CD4-positive, alpha-beta T cell (primary cell): ENCODE results near the gene APOL2. TPM values are rescaled to one million over a fixed set of nuclear protein-coding genes. Genes with fewer than 3 reads are reported as not detected.

Experiments used
- ATAC-seq: fragments of 200-7000 bp; cut with Tn5 transposase; one replicate; pipeline ENCODE4 v1.10.0; 2022; ENCODE audit warnings: mild to moderate bottlenecking; ENCODE audit not compliant: poor library complexity
- CTCF ChIA-PET: fragments of 350-600 bp; sonication (Branson Sonifier 250); formaldehyde crosslinking; loops from one replicate; lab custom pipeline; 2021; ENCODE audit warnings: antibody characterized with exemption, inconsistent platforms; lab: Charles Lee
- POLR2A ChIA-PET: fragments of 350-600 bp; sonication (Branson Sonifier 250); formaldehyde crosslinking; loops from one replicate; lab custom pipeline; 2021; ENCODE audit warnings: antibody characterized with exemption, inconsistent platforms; lab: Charles Lee
- DNase-seq, 14 experiments: peaks; one replicate each; pipeline ENCODE4 v3.0.0-alpha.2; 2013 to 2020; ENCODE audit warnings: mixed read lengths in 2 of 14
- H3K27ac ChIP-seq, 2 donors: one replicate each; pipeline versions ENCODE4 v1.5.1 to v1.7.0; 2013; ENCODE audit warnings: low read length in 2 of 2, low read depth in 1 of 2, mild to moderate bottlenecking in 1 of 2
- H3K27me3 ChIP-seq, 2 experiments: 1 replicate in 1 of 2; 2 replicates in 1 of 2; pipeline versions ENCODE4 v1.6.1 to v1.7.0; 2013; ENCODE audit warnings: low read length in 2 of 2, control low read depth in 1 of 2, mild to moderate bottlenecking in 1 of 2, moderate library complexity in 1 of 2; ENCODE audit not compliant: insufficient read depth in 2 of 2, control insufficient read depth in 1 of 2
- H3K36me3 ChIP-seq: one replicate; pipeline ENCODE4 v1.6.1; 2013; ENCODE audit warnings: low read length, control low read depth; ENCODE audit not compliant: insufficient read depth
- H3K4me1 ChIP-seq: one replicate; pipeline ENCODE4 v1.6.1; 2013; ENCODE audit warnings: low read length, control low read depth; ENCODE audit not compliant: insufficient read depth
- H3K4me3 ChIP-seq: one replicate; pipeline ENCODE4 v1.5.1; 2013; ENCODE audit warnings: mild to moderate bottlenecking, low read length, moderate library complexity
- H3K9me3 ChIP-seq, 2 experiments: 1 replicate in 1 of 2; 2 replicates in 1 of 2; pipeline versions ENCODE4 v1.6.1 to v1.7.0; 2013; ENCODE audit warnings: low read length in 2 of 2, mild to moderate bottlenecking in 2 of 2, control low read depth in 1 of 2, moderate library complexity in 1 of 2; ENCODE audit not compliant: control insufficient read depth in 1 of 2, insufficient read depth in 1 of 2
- H3K27ac Mint-ChIP-seq: one replicate; pipeline ENCODE4 v1.8.0; 2020; ENCODE audit warnings: mixed read lengths
- H3K27me3 Mint-ChIP-seq: one replicate; pipeline ENCODE4 v1.8.0; 2021; ENCODE audit warnings: mixed read lengths
- H3K36me3 Mint-ChIP-seq: one replicate; pipeline ENCODE4 v1.8.0; 2021; ENCODE audit warnings: low read depth, mixed read lengths
- H3K4me1 Mint-ChIP-seq: one replicate; pipeline ENCODE4 v1.8.0; 2021; ENCODE audit warnings: low read depth, mixed read lengths
- H3K4me3 Mint-ChIP-seq: one replicate; pipeline ENCODE4 v1.8.0; 2020; ENCODE audit warnings: mild to moderate bottlenecking, mixed read lengths
- H3K9me3 Mint-ChIP-seq: one replicate; pipeline ENCODE4 v1.8.0; 2020; ENCODE audit warnings: mixed read lengths
- intact Hi-C, 2 experiments: fragments of 100-400 bp; cut with DNase I in 1 of 2; cut with micrococcal nuclease in 1 of 2; formaldehyde crosslinking; loops; one replicate each; pipeline versions ENCODE4 v1.15.1 to v1.9.0; 2023 to 2025; cut with DNase I, micrococcal nuclease
- microRNA-seq: library from miRNA; unstranded; fragments of <30 nt; microRNA quantifications from one replicate; pipeline ENCODE4 v1.2.0, GENCODE V29; 2021; ENCODE audit warnings: borderline microRNAs expressed, borderline replicate concordance
- total RNA-seq, 174 experiments: library from RNA in 2 of 174; stranded (reverse) in 2 of 174; gene quantifications; one replicate each; pipeline ENCODE4 v1.2.3 and lab custom pipeline; 2021 to 2026
- TF ChIP-seq, protein P1 (sequence below): fragments of 200-600 bp; IDR thresholded peaks from one replicate; pipeline ENCODE4 v1.8.0; 2022; ENCODE audit warnings: antibody characterized with exemption, mild to moderate bottlenecking

Gene APOL2
- total RNA-seq, 2 experiments from 2014 or later, result 17.8 to 21.8 TPM

GRCh38 chr22:36177160-36177559, 62.2 kb downstream of the APOL2 start:
- no peaks in the 10 kb centered on the region for H3K36me3 Mint-ChIP-seq
- H3K4me1 Mint-ChIP-seq, result peaks cover 6% of the 10 kb centered on the region
- ChIA-PET CTCF (interaction anchor here (1.0 to 3.6 kb wide), 2 partner anchors 42 to 111 kb away, joined by 3 to 15 read pairs; no protein-coding TSS in a partner anchor), POLR2A (interaction anchor here (1.1 to 1.8 kb wide), 2 partner anchors 14 to 16 kb away, joined by 4 to 5 read pairs; partner anchors contain the start of gene APOL3)
- Histone ChIP-seq H3K27ac (no peak overlapping the region), H3K9me3 (no peaks in the 10 kb centered on the region), H3K36me3 (no peaks in the 10 kb centered on the region), H3K4me3 (no peak overlapping the region), H3K4me1 (peaks cover 7% of the 10 kb centered on the region), H3K27me3 (no peaks in the 10 kb centered on the region)
- intact Hi-C loops, result no loop called here
- H3K27ac Mint-ChIP-seq, result no peak overlapping the region
- DNase-seq (no peak), ATAC-seq (no peak)
- no peak overlapping the region for H3K4me3 Mint-ChIP-seq
- TF ChIP-seq, protein P1, sequence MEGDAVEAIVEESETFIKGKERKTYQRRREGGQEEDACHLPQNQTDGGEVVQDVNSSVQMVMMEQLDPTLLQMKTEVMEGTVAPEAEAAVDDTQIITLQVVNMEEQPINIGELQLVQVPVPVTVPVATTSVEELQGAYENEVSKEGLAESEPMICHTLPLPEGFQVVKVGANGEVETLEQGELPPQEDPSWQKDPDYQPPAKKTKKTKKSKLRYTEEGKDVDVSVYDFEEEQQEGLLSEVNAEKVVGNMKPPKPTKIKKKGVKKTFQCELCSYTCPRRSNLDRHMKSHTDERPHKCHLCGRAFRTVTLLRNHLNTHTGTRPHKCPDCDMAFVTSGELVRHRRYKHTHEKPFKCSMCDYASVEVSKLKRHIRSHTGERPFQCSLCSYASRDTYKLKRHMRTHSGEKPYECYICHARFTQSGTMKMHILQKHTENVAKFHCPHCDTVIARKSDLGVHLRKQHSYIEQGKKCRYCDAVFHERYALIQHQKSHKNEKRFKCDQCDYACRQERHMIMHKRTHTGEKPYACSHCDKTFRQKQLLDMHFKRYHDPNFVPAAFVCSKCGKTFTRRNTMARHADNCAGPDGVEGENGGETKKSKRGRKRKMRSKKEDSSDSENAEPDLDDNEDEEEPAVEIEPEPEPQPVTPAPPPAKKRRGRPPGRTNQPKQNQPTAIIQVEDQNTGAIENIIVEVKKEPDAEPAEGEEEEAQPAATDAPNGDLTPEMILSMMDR, result no peak
- H3K27me3 Mint-ChIP-seq, result no peaks in the 10 kb centered on the region
- no peaks in the 10 kb centered on the region for H3K9me3 Mint-ChIP-seq

Small RNAs within 50 kb of the gene (microRNA-seq; reads per million reads assigned to microRNA genes)
- not detected for gene MIR6819

Other genes with a start within 250 kb of the APOL2 start
- gene RBFOX2, start 210.7 kb downstream of the APOL2 start, total RNA-seq, result 1 to 10 TPM; 1.9 to 2.4 TPM
- 100 to 1,000 TPM; 111 to 116 TPM for gene APOL3, start 78.8 kb downstream of the APOL2 start, total RNA-seq
- gene APOL4, start 37.7 kb downstream of the APOL2 start, total RNA-seq, result not detected
- gene APOL1, start 13.6 kb upstream of the APOL2 start, total RNA-seq, result 1 to 10 TPM; 6.4 to 7.3 TPM
- 100 to 1,000 TPM; 901 to 925 TPM for gene MYH9, start 148.4 kb upstream of the APOL2 start, total RNA-seq
- gene TXN2, start 242.1 kb upstream of the APOL2 start, total RNA-seq, result 10 to 100 TPM; 26.4 to 26.5 TPM